CD4-positive, alpha-beta T cell treated with Interleukin-4 for 4 hours (primary cell): ENCODE measurements around the gene ZNF844.
"Not testable (repeated sequence)": the region's sequence is repeated elsewhere in the genome, so short reads cannot be mapped to it uniquely, and the experiment has no call there.

Experiments
- DNase-seq: peaks from one replicate; pipeline ENCODE4 v3.0.0-alpha.2; 2020

ZNF844 gene

DNA sequence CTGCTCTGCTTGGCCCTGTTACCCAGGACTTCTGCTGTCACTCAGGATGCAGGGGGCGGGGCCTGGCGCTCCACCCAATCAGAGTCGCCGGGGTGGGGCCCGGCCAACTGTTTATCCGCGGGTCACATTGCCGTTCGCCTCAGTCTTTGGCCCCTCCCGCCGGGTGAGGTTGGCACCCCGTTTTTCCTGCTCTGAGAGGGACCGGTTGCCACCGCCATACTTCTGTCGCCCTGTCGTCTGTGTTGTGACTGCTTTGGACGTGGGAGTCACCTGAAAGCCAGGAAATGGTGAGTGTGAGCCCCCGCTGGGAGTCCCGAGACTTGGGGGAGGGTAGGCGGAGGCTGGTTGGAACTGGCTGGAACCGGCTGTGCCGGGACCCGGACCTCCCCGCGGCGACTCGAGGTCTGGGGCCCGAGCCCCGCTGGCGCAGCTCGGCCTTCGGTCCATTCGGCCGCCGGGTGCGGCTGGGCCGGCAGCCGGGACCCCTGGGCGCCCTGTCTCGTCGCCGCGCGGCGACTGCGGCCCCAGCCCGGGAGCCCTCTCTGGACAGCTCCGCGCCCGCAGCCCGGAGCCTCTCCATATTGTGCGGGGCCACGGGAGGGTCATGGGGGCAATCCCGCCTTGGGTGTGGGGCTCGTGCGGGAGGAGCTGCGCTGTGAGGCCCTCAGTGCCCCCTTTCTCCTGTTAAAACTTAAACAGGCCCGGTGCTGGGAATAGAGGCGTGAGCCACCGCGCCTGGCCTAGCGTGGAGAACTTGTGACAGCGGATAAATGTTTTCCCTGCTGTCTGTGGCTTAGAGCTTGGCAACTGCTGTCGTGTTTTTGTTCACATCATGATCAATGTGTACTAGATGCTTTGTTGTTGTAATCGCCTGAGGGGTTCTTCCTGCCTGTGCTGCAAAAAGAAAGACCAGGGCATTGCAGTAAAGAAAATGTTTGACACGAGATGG lies at the start of gene ZNF844:
TSS of gene ZNF844 (plus strand) at position 142 of the 949 bp plus-strand sequence. CDS start at position 285, 143 bp downstream.
- DNase-seq, result peak; percentile 58

DNA sequence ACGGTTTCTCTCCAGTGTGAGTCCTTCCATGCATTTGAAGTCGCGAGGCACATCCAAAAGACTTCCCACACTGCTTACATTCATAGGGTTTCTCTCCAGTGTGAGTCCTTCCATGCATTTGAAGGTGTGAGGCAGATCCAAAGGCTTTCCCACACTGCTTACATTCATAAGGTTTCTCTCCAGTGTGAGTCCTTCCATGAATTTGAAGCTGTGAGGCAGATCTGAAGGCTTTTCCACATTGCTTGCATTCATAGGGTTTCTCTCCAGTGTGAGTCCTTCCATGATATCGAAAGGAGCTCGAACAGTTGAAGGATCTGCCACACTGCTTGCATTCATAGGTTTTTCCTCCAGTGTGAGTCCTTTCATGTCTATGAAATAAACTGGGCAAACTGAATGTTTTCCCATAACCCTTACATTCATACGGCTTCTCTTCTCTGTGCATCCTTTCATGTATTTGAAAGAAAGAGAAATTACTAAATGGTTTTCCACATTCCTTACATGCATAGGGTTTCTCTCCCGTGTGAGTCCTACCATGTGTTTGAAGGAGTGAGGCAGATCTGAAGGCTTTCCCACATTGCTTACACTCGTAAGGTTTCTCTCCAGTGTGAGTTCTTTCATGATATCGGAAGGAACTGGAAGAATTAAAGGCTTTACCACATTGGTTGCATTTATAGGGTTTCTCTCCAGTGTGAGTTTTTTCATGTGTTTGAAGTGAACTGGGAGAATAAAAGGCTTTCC lies 49.3 kb upstream of the ZNF844 start:
- DNase-seq, result no peak

DNA sequence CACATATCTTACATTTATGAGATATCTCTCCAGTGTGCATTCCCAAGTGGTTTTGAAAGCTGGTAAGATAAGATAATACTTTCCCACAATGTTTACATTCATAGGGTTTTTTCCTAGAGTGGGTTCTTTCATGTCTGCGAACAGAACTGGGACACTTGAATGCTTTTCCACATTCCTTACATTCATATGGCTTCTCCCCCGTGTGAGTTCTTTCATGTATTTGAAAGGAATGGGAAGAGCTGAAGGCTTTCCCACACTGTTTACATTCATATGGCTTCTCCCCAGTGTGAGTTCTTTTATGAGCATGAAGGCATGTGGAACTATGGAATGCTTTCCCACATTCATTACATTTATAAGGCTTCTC lies 48.8 kb upstream of the ZNF844 start:
- DNase-seq, result no peak

- DNase-seq, result no peak
Observed at GRCh38 chr19:12034198-12034597, 30.3 kb upstream of the ZNF844 start.

DNA sequence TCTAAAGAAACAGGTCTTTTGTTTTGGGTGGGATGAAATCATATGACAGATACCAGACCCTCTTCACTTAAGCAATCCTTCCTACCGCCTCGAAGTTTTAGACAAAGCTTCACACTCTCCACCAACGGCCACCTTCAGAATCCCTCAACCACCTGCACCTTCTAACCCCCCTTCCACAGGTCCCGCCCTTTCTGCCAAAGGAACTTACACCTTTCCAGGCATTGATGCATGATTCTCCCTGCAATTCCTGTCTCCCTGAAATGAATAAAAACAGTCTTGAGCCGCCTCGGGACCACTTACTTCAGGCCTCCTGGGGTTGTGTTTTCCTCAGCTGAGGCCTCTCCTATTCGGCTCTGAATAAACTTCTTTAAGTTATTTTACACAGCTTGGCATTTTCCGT lies 29.9 kb upstream of the ZNF844 start:
- no peak for DNase-seq

DNA sequence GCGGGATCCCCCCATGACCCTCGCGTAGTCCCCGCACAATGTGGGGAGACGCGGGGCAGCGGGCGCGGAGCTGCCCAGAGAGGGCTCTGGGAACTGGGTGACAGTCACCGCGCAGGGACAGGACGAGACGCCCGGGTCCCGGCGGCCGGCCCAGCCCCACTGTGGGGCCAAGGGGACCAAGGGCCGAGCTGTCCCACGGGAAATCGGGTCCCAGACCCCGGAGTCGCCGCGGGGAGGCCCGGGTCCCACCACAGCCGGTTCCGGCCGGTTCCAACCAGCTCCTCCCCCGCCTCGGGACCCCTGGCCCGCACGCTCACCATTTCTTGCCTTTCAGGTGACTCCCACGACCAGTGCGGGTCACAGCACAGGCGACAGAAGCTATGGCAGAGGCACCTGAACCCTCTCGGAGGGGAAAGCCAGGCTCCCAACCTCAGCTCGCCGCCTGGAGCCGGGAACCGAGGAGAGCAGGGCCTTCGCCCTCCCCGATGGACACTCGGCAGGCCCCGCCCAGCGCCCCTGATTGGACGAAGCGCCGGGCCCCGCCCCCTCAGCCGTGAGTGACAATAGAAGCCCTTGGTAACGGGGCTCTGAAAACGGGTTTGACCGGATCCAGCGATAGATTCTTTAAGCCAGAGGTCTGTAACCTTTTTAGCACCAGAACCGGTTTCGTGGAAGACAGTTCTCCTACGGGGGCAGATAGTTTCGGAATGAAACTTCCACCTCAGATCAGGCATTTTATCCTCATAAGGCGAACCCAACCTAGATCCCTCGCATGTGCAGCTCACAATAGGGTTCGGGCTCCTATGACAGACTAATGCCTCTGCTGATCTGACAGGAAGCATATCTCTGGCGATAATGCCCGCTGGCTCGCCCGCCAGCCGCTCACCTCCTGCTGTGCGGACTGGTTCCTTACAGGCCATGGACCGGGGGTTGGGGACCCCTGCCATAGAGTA lies 29.0 kb upstream of the ZNF844 start, which contains the start of gene ZNF433:
TSS of gene ZNF433 (minus strand) at position 460 of the 953 bp plus-strand sequence. CDS start at position 320, 140 bp downstream.
- DNase-seq, result peak; percentile 32

GRCh38 chr19:12042893-12043292 lies 21.6 kb upstream of the ZNF844 start:
- DNase-seq, result no peak

GRCh38 chr19:12043752-12044422 lies 20.6 kb upstream of the ZNF844 start:
- DNase-seq, result no peak

- no peak for DNase-seq
Observed at GRCh38 chr19:12047868-12048267, 16.7 kb upstream of the ZNF844 start.

DNA sequence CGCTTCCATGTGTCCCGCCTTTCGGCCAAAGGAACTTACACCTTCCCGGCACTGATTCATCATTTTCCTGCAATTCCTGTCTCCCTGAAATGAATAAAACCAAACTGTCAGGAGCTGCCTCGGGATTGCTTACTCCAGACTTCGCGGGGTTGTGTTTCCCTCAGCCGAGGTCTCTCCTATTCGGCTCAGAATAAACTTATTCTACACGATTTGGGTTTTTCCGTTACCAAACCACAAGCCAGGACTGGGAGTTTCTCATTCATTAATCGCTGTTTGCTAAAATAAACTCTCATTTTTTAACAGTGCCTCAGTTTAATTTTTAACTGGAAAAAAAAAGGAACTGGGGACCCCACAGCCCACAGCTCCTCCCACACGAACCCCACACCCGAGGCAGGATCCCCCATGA lies 12.4 kb upstream of the ZNF844 start:
- DNase-seq, result no peak

- peak; percentile 30 for DNase-seq
Observed at GRCh38 chr19:12052497-12053169, 11.9 kb upstream of the ZNF844 start, which contains the start of gene ZNF878. Gene ZNF878, minus strand, starts transcription at chr19:12052961. Its CDS starts 160 bp downstream, at chr19:12052801.

DNA sequence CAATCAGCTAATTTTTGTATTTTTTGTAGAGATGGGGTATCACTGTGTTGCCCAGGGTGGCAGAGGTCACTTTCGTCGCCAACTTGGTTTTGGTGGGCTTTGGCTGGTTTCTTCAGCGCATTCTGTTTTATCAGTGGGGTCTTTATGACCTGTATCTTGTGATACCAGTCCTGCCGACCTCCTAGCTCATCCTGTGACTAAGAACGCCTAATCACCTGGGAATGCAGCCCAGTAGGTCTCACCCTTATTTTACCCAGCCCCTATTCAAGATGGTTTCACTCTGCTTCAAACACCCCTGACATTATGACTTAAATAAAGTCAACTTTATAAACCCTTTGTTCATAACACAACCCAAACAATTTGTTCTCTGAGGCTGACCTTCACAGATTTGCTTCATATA lies 8.7 kb upstream of the ZNF844 start:
- no peak for DNase-seq

GRCh38 chr19:12075538-12076139 lies 11.1 kb downstream of the ZNF844 start:
- no peak for DNase-seq

GRCh38 chr19:12076331-12076730 lies 11.8 kb downstream of the ZNF844 start:
- not testable (repeated sequence) for DNase-seq

DNA sequence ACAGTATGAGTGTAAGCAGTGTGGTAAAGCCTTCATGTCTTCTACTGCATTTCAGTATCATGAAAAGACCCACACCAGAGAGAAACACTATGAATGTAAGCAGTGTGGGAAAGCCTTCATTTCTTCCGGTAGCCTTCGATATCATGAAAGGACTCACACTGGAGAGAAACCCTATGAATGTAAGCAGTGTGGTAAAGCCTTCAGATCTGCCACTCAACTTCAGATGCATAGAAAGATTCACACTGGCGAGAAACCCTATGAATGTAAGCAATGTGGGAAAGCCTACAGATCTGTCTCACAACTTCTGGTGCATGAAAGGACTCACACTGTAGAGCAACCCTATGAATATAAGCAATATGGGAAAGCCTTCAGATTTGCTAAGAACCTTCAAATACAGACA lies 12.8 kb downstream of the ZNF844 start:
- DNase-seq, result no peak

- not testable (repeated sequence) for DNase-seq
Observed at GRCh38 chr19:12083336-12083735, 18.8 kb downstream of the ZNF844 start.

DNA sequence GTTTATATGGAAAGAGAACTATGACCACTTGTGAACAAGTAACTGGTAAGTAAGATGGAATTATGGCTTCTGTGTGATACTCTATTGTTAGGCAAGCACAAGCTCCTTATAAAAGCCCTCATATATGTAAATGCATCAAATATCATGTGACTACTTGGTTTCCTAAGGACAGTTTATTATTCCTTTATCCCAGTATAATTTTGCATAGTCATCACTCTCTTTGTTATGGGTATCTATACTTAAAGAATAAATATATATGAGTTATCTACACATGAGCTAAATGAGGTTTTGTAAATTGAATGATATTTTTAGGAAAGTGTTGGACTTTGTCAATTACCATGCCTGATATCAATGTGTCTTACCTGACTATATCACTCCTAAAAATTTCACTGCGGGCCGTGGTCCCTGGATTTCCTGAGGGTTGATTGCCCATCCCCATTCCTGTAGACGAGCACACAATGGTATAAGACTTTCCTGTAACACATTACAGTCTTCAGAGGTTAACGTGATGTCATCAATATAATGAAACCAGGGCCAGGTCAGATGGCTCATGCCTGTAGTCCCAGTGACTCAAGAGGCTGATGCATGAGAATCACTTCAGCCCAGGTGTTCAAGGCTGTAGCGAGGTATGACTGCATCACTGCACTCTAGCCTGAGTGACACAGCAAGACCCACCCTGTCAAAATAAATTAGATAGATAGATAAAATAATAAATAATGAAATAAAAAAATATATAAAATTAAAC lies 20.7 kb downstream of the ZNF844 start:
- DNase-seq, result no peak

DNA sequence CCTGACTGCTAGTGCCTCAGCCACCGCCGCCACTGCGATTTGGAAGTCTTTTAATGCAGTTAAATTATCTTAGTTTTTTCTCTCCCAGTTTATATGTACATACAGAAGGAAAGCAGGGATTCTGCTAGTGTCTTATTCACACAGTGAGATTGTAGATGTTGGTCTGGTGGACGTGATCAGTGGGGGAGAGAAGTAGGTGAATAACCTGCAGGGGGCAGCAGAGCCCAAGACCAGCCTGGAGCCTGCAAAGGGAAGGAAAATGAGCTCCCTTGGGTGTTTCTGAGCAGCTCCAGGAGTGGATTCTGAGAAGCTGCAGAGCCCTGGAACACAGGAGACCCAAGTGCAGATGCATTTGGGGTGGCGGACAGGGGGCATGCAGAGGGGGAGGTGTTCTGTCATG lies 26.3 kb downstream of the ZNF844 start:
- DNase-seq, result peak; percentile 50

DNA sequence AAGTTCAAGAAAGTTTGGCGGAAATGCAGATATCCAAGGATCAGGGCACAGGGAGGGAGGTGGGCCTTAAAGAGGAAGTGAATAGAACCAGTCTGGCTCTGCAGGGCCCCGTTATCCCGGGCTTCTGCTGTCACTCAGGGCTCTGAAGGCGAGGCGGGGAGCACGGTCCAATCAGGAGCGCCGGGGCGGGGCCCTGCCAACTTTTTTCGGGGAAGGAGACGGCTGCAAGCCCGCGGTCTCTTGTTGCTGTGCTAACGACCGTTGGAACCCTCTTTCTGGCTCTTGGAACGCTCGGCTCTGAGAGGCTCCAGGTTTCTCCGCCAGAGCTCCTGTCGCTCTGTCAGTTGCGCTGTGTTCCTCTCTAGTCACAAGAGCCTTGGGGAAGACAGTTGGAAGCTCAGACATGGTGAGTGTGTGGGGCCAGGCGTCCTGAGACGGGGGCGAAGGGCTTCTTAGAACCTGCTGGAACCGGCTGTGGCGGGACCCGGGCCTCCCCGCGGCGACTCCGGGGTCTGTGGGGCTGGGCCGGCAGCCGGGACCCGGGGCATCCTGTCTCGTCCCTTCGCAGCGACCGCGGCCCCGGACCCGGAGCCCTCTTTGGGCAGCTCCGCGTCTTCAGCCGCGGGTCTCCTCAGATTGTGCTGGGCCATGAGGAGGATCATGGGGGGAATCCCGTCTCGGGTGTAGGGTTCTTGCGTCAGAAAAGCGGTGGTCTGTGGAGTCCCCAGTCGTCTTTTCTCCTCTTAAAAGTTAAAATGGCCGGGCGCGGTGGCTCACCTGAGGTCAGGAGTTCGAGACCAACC lies 27.7 kb downstream of the ZNF844 start:
- DNase-seq, result peak; percentile 28
